ENCODE results near the gene OTOF.

OTOF gene

GRCh38 chr2:26472821-26473655, 4.9 kb downstream of the OTOF start:
- TF ChIP-seq EZH2phosphoT487 (IDR thresholded peaks at IDR 0.05; ENCODE audit: low read depth) (no peak), CTCF (IDR thresholded peaks at IDR 0.05; ENCODE audit: low read depth, low read length) (no peak)
- Histone ChIP-seq H3K4me2 (ENCODE audit: low read length) (no peak overlapping the region), H3K9ac (ENCODE audit: low read length) (no peak overlapping the region), H4K20me1 (ENCODE audit: insufficient read depth, low read length) (no peaks in the 10 kb centered on the region), H3K9me3 (ENCODE audit: insufficient read depth, low read length) (no peaks in the 10 kb centered on the region), H3K79me2 (ENCODE audit: low read length) (no peaks in the 10 kb centered on the region), H3K4me3 (ENCODE audit: low read length) (no peak overlapping the region), H3K36me3 (replicated peaks; ENCODE audit: low read depth, low read length) (no peaks in the 10 kb centered on the region), H3K27ac (ENCODE audit: low read length) (no peak overlapping the region), H2AFZ (ENCODE audit: low read depth, low read length) (no peak overlapping the region), H3K4me1 (ENCODE audit: low read length) (no peaks in the 10 kb centered on the region), H3K27me3 (ENCODE audit: low read depth, low read length) (no peaks in the 10 kb centered on the region)

GRCh38 chr2:26471766-26472706, 5.9 kb downstream of the OTOF start:
- Histone ChIP-seq H3K4me2 (ENCODE audit: low read length) (no peak overlapping the region), H3K4me1 (ENCODE audit: low read length) (no peaks in the 10 kb centered on the region), H3K9ac (ENCODE audit: low read length) (no peak overlapping the region), H4K20me1 (ENCODE audit: insufficient read depth, low read length) (no peaks in the 10 kb centered on the region), H3K9me3 (ENCODE audit: insufficient read depth, low read length) (no peaks in the 10 kb centered on the region), H3K79me2 (ENCODE audit: low read length) (no peaks in the 10 kb centered on the region), H3K4me3 (ENCODE audit: low read length) (no peak overlapping the region), H2AFZ (ENCODE audit: low read depth, low read length) (no peak overlapping the region), H3K36me3 (replicated peaks; ENCODE audit: low read depth, low read length) (no peaks in the 10 kb centered on the region), H3K27ac (ENCODE audit: low read length) (no peak overlapping the region), H3K27me3 (ENCODE audit: low read depth, low read length) (no peaks in the 10 kb centered on the region)
- TF ChIP-seq EZH2phosphoT487 (IDR thresholded peaks at IDR 0.05; ENCODE audit: low read depth), result no peak
- no peak for TF ChIP-seq CTCF (IDR thresholded peaks at IDR 0.05; ENCODE audit: low read depth, low read length)

GRCh38 chr2:26471289-26471688, 6.6 kb downstream of the OTOF start:
- Histone ChIP-seq H3K27me3 (ENCODE audit: low read depth, low read length) (no peaks in the 10 kb centered on the region), H3K9me3 (ENCODE audit: insufficient read depth, low read length) (no peaks in the 10 kb centered on the region), H3K4me3 (ENCODE audit: low read length) (no peak overlapping the region), H3K9ac (ENCODE audit: low read length) (no peak overlapping the region), H3K27ac (ENCODE audit: low read length) (no peak overlapping the region), H3K36me3 (replicated peaks; ENCODE audit: low read depth, low read length) (no peaks in the 10 kb centered on the region), H3K4me1 (ENCODE audit: low read length) (no peaks in the 10 kb centered on the region), H3K79me2 (ENCODE audit: low read length) (no peaks in the 10 kb centered on the region), H3K4me2 (ENCODE audit: low read length) (no peak overlapping the region), H4K20me1 (ENCODE audit: insufficient read depth, low read length) (no peaks in the 10 kb centered on the region), H2AFZ (ENCODE audit: low read depth, low read length) (no peak overlapping the region)
- TF ChIP-seq CTCF (IDR thresholded peaks at IDR 0.05; ENCODE audit: low read depth, low read length), result peak; percentile 19; the same call in 1 of the 2 replicates
- no peak for TF ChIP-seq EZH2phosphoT487 (IDR thresholded peaks at IDR 0.05; ENCODE audit: low read depth)
